Body of pancreas (tissue), 4 donors: Measurements from ENCODE around the gene MYH7B. TPM values are rescaled to one million over a fixed set of nuclear protein-coding genes. Genes with fewer than 3 reads are reported as not detected.

ENCODE experiments used
- ATAC-seq: fragments of 150-250 bp; one replicate; pipeline ENCODE4 v1.9.1; 2016
- DNase-seq, 4 donors: peaks; one replicate each; pipeline ENCODE4 v3.0.0-alpha.2; 2019
- H3K27ac ChIP-seq, 4 donors: fragments of 200-600 bp; sonication (generic); 1 replicate in 3 of 4; 2 replicates in 1 of 4; pipeline versions ENCODE4 v1.5.1 to v1.6.1; 2016 to 2019; ENCODE audit warnings: mild to moderate bottlenecking in 1 of 4, mixed read lengths in 1 of 4, moderate library complexity in 1 of 4
- H3K27me3 ChIP-seq, 2 donors: fragments of 200-600 bp; sonication (generic); one replicate each; pipeline ENCODE4 v1.6.0; 2016; ENCODE audit warnings: mild to moderate bottlenecking in 1 of 2
- H3K36me3 ChIP-seq, 2 donors: fragments of 200-600 bp; sonication (generic); replicated peaks in 1 of 2; 2 replicates each; pipeline ENCODE4 v1.5.1; 2016; ENCODE audit warnings: low read depth in 2 of 2; ENCODE audit not compliant: insufficient read depth in 1 of 2
- H3K4me1 ChIP-seq: fragments of 200-600 bp; sonication (generic); one replicate; pipeline ENCODE4 v1.6.0; 2016
- H3K4me3 ChIP-seq, 2 donors: fragments of 200-600 bp; sonication (generic); 1 replicate in 1 of 2; 2 replicates in 1 of 2; pipeline ENCODE4 v1.5.1; 2016 to 2019
- H3K9me3 ChIP-seq, 3 donors: fragments of 200-600 bp; sonication (generic); 1 replicate in 2 of 3; 2 replicates in 1 of 3; pipeline ENCODE4 v1.5.1; 2016
- POLR2A ChIP-seq, 3 donors: fragments of 450-650 bp; IDR thresholded peaks; one replicate each; pipeline ENCODE4 v1.6.1; 2016; ENCODE audit warnings: antibody characterized with exemption in 3 of 3, mild to moderate bottlenecking in 2 of 3
- WGBS, 2 donors: methylation state at CpG; one replicate each; pipeline ENCODE4 v1.1.5; 2017; 5-methylcytosine and 5-hydroxymethylcytosine counted together
- intact Hi-C: fragments of 100-400 bp; cut with DNase I; formaldehyde crosslinking; loops from one replicate; pipeline ENCODE4 v1.15.1; 2023
- total RNA-seq, 2 donors: library from RNA; depleted of rRNA; stranded (reverse); fragments of >200 nt; gene quantifications; one replicate each; pipeline ENCODE4 v1.1.0, GENCODE V29; 2016
- TF ChIP-seq, protein P1 (sequence below), 7 experiments: fragments of 450-650 bp in 4 of 7; fragments of 200-600 bp in 3 of 7; sonication (generic) in 3 of 7; IDR thresholded peaks; one replicate each; pipeline ENCODE4 v1.5.1; 2016 to 2019; ENCODE audit warnings: antibody characterized with exemption in 7 of 7

MYH7B gene
- total RNA-seq, 2 donors from 2014 or later, result 0.52 to 1.3 TPM

GRCh38 chr20:34982270-34983088 is 26.8 kb downstream of the MYH7B start:
- Histone ChIP-seq H3K36me3 (no peaks in the 10 kb centered on the region), H3K4me1 (no peaks in the 10 kb centered on the region), H3K27me3 (peaks cover 0 to 16% of the 10 kb centered on the region in 2 donors), H3K9me3 (no peaks in the 10 kb centered on the region), H3K4me3 (no peak overlapping the region), H3K27ac (no peak overlapping the region)
- intact Hi-C loops, result no loop called here
- DNase-seq (no peak), ATAC-seq (no peak)
- TF ChIP-seq POLR2A (IDR thresholded peaks at IDR 0.05), result no peak
- TF ChIP-seq, protein P1, sequence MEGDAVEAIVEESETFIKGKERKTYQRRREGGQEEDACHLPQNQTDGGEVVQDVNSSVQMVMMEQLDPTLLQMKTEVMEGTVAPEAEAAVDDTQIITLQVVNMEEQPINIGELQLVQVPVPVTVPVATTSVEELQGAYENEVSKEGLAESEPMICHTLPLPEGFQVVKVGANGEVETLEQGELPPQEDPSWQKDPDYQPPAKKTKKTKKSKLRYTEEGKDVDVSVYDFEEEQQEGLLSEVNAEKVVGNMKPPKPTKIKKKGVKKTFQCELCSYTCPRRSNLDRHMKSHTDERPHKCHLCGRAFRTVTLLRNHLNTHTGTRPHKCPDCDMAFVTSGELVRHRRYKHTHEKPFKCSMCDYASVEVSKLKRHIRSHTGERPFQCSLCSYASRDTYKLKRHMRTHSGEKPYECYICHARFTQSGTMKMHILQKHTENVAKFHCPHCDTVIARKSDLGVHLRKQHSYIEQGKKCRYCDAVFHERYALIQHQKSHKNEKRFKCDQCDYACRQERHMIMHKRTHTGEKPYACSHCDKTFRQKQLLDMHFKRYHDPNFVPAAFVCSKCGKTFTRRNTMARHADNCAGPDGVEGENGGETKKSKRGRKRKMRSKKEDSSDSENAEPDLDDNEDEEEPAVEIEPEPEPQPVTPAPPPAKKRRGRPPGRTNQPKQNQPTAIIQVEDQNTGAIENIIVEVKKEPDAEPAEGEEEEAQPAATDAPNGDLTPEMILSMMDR (IDR thresholded peaks at IDR 0.05), result no peak
- 82 to 85% methylated on average over 21 of the region's 21 CpGs for WGBS, 2 donors

DNA sequence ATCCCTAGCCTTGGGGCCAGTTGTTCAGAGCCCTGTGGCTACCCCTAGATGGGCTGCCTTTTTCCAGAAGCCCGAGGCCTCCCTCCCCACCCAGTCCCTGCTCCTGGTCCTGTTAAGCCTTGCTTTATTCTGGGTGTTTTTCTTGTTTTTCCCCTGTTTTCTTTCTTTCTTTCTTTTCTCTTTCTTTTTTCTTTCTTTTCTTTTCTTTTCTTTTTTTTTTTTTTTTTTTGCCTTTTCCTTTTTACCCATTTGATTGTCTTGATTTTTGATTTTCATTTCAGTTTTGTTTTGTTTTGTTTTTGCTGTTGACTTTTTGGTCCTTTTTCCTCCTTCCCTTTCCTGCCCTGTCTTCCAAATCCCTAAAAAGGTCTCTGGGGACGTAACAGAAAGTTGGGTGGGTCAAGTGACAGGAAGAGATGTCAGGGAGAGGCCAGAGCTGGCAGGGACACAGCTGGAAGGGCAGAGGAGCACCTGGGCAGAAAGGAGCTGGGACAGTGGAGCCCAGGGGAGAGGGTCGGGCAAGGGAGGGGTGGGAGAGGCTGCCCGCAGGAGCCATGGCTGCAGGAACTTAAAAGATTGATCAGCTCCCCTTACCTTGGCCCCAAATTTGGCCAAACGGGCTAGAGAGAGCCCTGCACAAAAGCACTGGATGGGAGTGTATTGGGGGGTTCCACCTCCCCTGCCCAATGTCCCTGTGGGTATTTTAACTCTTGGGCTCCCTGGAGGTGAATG is 27.6 kb downstream of the MYH7B start:
- Histone ChIP-seq H3K4me3 (no peak overlapping the region), H3K9me3 (no peaks in the 10 kb centered on the region), H3K27me3 (peaks cover 0 to 16% of the 10 kb centered on the region in 2 donors), H3K36me3 (no peaks in the 10 kb centered on the region), H3K4me1 (no peaks in the 10 kb centered on the region), H3K27ac (no peak overlapping the region)
- ATAC-seq (no peak), DNase-seq (no peak)
- no peak for TF ChIP-seq POLR2A (IDR thresholded peaks at IDR 0.05)
- TF ChIP-seq, protein P1 (IDR thresholded peaks at IDR 0.05), result no peak
- 44 to 53% methylated on average over 5 of the region's 5 CpGs for WGBS, 2 donors
- intact Hi-C loops, result no loop called here

GRCh38 chr20:34983995-34984735 is 28.5 kb downstream of the MYH7B start:
- no peaks in the 10 kb centered on the region for H3K9me3 ChIP-seq
- H3K4me3 ChIP-seq, result no peak overlapping the region
- H3K27me3 ChIP-seq, result peaks cover 0 to 16% of the 10 kb centered on the region in 2 donors
- no peak for ATAC-seq
- no peaks in the 10 kb centered on the region for H3K36me3 ChIP-seq
- 30 to 37% methylated on average over 8 to 14 of the region's 14 CpGs for WGBS, 2 donors
- H3K27ac ChIP-seq, result no peak overlapping the region
- intact Hi-C loops, result no loop called here
- no peak for DNase-seq
- H3K4me1 ChIP-seq, result no peaks in the 10 kb centered on the region
- no peak for TF ChIP-seq POLR2A (IDR thresholded peaks at IDR 0.05)
- TF ChIP-seq, protein P1 (IDR thresholded peaks at IDR 0.05), result no peak

DNA sequence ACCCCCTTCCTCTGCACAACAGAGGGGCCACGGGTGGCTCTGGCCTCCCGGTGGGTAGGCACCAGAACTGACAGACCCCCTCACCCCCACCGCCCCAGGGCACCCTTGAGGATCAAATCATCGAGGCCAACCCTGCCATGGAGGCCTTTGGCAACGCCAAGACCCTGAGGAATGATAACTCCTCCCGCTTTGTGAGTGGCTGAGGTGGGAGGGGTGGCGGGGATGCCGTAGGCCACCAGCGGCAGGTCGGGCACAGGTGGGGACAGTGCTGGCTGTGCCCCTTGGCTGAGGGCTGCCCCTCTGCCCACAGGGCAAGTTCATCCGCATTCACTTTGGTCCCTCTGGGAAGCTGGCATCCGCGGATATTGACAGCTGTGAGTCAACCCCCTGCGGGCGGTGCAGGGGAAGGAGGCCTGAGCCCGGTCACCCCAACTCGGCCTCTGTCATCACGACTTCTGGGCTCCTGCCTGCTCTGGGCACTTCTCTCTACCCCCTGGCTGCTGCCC is 29.1 kb downstream of the MYH7B start:
- Histone ChIP-seq H3K9me3 (no peaks in the 10 kb centered on the region), H3K27ac (no peak overlapping the region), H3K27me3 (peaks cover 0 to 16% of the 10 kb centered on the region in 2 donors), H3K4me3 (no peak overlapping the region), H3K36me3 (no peaks in the 10 kb centered on the region), H3K4me1 (no peaks in the 10 kb centered on the region)
- TF ChIP-seq, protein P1 (IDR thresholded peaks at IDR 0.05), result no peak
- intact Hi-C loops, result no loop called here
- DNase-seq (no peak), ATAC-seq (no peak)
- WGBS, 2 donors, result 33 to 62% methylated on average over 1 to 18 of the region's 18 CpGs
